MM.1S (cell line): ENCODE measurements around the gene TNFAIP8.

ENCODE experiments used
- EZH2 ChIP-seq: fragments of 300-600 bp; sonication (generic); optimal IDR thresholded peaks from 2 replicates; pipeline ENCODE3; 2017; ENCODE audit warnings: low read depth, mild to moderate bottlenecking, antibody characterized with exemption, low read length, mixed read lengths
- EZH2phosphoT487 ChIP-seq: fragments of 300-600 bp; sonication (generic); IDR thresholded peaks from 2 replicates; pipeline ENCODE4 v1.6.1; 2018; ENCODE audit warnings: antibody characterized with exemption, low read length
- TF ChIP-seq, protein P1 (sequence below): fragments of 300-600 bp; sonication (generic); IDR thresholded peaks from 2 replicates; pipeline ENCODE4 v1.5.1; 2016; ENCODE audit warnings: antibody characterized with exemption, low read length, mixed read lengths

DNA sequence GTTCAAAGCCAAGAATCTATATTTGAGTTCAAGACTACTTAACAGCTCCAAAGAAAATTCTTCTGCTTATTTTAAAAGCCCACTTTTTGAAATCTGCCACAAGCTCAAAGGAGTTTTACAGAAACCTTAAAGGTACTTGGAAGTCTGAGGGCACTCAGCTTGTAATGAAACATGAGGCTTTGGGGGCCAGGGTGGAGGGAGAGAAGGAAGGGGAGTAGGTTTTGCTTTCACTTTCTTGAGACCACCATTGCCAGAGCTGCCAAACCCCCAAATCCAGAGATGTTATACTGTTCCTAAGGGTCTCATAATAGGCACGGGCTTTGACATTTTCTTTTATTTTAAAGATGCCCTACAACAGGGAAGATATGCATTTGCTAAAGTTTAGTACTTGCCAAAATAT lies 42.6 kb upstream of the TNFAIP8 start:
- TF ChIP-seq, protein P1, sequence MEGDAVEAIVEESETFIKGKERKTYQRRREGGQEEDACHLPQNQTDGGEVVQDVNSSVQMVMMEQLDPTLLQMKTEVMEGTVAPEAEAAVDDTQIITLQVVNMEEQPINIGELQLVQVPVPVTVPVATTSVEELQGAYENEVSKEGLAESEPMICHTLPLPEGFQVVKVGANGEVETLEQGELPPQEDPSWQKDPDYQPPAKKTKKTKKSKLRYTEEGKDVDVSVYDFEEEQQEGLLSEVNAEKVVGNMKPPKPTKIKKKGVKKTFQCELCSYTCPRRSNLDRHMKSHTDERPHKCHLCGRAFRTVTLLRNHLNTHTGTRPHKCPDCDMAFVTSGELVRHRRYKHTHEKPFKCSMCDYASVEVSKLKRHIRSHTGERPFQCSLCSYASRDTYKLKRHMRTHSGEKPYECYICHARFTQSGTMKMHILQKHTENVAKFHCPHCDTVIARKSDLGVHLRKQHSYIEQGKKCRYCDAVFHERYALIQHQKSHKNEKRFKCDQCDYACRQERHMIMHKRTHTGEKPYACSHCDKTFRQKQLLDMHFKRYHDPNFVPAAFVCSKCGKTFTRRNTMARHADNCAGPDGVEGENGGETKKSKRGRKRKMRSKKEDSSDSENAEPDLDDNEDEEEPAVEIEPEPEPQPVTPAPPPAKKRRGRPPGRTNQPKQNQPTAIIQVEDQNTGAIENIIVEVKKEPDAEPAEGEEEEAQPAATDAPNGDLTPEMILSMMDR, result no peak
- TF ChIP-seq EZH2phosphoT487, result no peak
- TF ChIP-seq EZH2, result no peak
